ENCODE results near the gene HPD.
"Not testable (repeated sequence)": the region's sequence is repeated elsewhere in the genome, so short reads cannot be mapped to it uniquely, and the experiment has no call there.

Gene HPD

GRCh38 chr12:121861636-121862254 lies 3.1 kb upstream of the HPD start:
- no peak for DNase-seq

DNA sequence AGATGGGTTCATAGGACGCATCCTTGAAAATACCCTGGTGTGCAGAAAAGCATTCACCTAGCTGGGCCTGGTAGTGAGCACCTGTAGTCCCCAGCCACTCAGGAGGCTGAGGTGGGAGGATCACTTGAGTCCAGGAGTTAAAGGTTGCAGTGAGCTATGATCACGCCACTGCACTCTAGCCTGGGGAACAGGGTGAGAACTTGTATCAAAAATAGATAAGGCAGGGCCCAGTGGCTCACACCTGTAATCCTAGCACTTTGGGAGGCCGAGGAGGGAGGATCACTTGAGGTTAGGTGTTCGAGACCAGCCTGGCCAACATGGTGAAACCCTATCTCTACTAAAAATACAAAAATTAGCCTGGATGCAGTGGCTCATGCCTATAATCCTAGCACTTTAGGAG lies 2.0 kb upstream of the HPD start:
- DNase-seq = not testable (repeated sequence)

- DNase-seq = no peak
Observed at GRCh38 chr12:121860257-121860656, 1.6 kb upstream of the HPD start.

DNA sequence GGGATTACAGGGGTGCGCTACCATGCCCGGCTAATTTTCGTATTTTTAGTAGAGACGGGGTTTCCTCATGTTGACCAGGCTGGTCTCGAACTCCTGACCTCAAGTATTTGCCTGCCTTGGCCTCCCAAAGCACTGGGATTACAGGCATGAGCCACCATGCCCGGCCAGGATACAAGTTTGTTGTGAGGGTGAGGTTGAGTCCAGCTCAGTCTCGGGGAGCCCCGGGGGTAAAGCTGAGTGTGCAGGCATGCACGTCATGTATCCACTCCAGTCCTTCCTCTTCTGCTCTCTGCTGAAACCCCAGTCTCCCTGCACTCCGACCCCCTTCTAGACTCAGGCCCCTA lies 369 bp downstream of the HPD start:
- no peak for DNase-seq

DNA sequence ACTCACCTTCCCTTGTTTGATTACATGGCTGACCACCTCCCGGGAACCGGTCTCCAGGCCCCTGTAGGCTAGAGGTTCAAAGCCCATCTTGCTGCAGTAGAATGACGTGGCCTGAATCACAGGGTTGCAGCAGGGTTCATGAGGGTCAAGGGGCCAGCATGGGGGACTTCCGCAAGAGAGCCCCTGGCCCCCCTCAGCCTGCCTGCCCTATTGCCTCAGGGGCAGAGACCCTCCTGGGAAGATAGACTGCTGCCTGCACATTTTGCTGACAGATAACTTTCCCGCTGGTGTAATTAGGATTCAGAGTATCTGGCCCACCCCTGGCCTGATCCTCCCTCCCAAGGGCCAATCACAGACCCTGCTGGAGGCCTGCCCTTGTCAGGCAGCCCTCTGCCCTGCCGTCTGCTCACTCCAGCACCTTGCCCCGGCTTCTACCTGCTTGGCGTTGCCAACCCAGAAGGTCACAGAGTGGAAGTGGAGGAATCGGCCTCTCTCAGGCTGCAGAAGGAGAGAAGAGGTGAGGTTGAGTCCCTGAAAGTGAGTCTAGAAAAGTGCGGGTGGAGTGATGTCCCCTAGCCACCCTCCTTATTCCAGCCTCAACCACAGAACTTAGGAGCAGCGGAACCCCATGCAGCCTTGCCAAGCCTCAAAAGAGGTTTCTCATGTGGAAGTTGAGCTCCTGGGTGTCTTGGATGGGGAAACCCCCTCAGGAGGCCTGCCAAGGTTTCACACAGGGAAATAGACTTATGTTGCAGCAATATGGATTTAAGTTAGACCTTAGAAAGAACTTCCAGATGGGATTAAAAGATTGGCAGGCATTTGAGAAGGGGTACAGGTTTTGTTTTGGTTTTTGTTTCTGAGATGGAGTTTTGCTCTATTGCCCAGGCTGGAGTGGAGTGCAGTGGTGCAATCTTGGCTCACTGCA lies 1.1 kb downstream of the HPD start:
- DNase-seq = no peak

- DNase-seq = not testable (repeated sequence)
Observed at GRCh38 chr12:121852392-121852791, 6.3 kb downstream of the HPD start.

- no peak for DNase-seq
Observed at GRCh38 chr12:121849665-121850064, 9.0 kb downstream of the HPD start.

- DNase-seq = no peak
Observed at GRCh38 chr12:121849211-121849610, 9.4 kb downstream of the HPD start.

DNA sequence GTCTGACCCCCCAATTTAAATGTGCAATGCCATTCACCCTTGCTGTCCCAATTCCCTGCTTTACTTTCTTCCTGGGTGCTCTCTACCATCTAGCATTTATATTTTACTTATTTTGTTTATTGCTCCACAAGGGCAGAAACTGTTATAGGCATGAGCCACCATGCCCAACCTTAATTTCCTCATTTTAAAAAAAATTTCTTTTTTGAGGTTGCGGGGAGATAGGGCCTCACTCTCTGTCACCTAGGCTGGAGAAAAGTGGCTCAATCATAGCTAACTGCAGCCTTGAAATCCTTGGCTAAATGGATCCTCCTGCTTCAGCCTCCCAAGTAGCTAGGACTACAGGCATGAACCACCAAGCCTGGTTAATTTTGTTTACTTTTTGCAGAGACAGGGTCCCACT lies 13.0 kb downstream of the HPD start:
- no peak for DNase-seq

GRCh38 chr12:121843236-121843982 lies 15.2 kb downstream of the HPD start:
- no peak for DNase-seq

DNA sequence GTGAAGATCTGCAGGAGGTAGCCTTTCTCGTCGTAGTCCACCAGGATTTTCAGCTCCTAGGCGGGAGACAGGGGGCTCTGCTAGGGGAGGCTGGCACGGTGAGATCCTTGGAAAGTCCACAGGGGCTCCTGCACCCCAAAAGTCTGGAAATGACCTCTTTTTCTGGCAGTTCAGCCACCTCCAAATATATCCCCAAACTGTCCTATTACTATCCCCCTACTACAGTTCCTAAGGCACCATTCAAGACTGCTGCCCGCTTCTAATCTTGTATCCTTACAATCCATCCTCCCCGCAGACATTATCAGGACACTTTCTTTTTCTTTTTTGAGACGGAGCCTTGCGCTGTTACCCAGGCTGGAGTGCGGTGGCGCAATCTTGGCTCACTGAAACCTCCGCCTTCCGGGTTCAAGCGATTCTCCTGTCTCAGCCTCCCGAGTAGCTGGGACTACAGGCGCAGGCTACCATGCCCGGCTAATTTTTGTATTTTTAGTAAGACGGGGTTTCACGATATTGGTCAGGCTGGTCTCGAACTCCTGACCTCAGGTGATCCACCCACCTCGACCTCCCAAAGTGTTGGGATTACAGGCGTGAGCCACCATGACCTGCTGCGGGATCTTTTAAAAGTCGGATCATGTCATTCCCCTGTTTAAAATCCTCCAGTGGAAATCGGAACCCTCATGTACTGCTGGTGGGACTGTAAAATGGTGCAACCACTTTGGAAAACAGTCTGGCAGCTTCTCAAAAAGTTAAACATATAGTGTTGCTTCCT lies 18.5 kb downstream of the HPD start:
- no peak for DNase-seq

DNA sequence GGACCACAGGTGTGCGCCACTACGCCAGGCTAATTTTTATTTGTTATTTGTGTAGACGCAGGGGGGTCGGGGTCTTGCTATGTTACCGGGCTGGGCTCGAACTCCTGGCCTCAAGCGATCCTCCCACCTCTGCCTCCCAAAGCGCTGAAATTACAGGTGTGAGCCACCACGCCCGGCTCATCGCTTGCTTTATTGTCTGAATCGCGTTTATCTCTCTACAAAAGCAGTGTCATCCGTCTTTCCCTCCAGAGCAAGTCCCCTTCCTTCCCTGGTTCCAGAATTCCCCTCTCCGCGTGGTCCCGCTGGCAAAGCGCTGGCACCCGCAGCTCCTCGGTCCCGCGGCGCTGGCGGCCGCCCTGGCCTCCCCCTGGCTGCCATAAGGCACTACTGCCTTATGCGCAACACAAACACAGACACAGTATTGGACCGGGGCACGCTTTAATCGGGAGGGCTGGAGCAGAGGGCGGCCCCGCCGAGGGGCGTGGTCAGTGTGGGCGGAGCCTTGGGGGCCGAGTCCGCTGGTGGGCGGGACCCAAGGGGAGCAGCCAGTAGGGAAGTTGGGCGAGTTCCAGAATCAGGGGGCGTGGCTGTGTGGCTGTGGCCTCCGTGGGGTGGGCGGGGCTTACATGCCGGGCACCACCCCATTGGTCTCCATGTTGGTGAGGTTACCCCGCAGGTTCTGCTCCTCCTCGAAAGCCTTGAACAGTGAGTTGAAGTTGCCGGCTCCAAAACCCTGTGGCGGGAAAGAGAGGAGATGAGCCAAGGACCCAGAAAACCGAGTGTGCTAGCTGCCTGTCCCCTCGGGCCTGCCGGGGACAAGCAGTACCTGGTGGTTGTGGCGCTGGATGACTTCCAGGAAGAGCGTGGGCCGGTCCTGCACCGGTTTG lies 19.3 kb downstream of the HPD start:
- DNase-seq = peak; percentile 99

DNA sequence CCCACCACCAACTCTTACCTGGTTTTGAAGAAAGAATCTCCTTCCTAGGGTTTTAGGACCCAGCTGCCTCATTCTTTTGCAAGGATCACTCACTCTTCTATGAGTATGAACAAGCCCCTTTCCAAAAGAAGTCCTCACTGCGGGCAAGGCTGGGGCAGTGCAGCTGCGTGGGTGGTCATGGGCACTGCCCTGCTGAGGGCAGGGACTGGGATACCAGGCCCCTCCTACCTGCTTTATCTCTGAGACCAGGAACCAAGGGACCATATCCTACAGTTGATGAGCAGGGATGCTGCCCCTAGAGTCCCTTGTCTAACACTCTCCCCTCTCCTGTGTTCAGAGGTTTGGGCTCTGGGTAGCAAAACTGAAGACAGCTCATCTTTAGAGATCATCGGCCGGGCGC lies 20.5 kb downstream of the HPD start:
- DNase-seq = no peak

GRCh38 chr12:121837680-121838079 lies 21.0 kb downstream of the HPD start:
- no peak for DNase-seq

DNA sequence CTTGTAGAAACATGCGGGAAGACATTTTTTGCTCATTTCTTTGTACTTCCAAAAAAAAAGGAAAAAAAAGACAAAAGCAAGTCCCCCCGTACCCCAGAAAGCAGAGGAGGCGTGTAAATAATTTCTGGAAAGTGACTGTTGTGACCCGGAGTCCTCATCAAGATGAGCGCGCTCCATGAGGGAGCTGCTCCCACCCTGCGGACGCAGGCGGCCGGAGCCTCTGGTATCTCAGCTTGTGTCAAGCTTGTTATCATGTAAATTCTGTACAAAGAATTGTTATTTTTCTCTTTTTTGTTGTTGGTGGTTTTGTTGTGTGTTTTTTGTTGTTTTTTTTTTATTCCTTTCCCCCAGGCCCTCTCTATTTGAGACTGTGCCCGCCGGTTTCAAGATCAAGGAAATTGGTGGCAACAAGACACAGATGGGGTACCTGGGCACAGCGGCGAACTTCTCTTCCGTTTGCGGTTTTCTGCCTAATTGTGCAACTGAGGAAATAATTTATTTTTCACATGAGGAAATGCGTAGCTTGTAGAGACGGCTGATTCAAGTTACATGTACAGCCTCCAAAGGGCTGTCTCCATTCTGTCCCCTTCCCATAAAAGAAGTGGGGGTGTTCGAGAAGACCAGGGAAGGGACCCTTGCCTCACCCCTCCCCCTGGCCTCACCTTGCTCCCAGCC lies 27.0 kb downstream of the HPD start:
- no peak for DNase-seq

GRCh38 chr12:121830588-121831265 lies 27.9 kb downstream of the HPD start:
- no peak for DNase-seq

DNA sequence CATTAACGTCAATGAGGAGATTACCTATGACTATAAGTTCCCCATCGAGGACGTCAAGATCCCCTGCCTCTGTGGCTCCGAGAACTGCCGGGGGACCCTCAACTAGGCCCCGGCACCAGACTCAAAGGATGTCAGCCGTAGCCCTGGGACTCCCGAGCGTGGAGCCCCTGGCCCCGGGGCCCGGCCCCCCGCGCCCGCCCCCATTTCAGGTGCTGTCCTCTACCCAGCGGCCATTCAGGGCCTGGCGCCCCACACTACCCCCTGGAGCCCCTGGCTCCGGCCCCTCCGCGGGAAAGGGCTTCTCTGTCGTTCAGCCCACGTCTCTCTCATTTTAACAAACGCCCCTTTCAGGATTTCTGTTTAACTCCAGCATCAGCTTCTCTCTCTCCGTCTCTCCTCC lies 28.5 kb downstream of the HPD start:
- no peak for DNase-seq

GRCh38 chr12:121829250-121829918 lies 29.3 kb downstream of the HPD start:
- DNase-seq = no peak

- no peak for DNase-seq
Observed at GRCh38 chr12:121828826-121829225, 29.8 kb downstream of the HPD start.

DNA sequence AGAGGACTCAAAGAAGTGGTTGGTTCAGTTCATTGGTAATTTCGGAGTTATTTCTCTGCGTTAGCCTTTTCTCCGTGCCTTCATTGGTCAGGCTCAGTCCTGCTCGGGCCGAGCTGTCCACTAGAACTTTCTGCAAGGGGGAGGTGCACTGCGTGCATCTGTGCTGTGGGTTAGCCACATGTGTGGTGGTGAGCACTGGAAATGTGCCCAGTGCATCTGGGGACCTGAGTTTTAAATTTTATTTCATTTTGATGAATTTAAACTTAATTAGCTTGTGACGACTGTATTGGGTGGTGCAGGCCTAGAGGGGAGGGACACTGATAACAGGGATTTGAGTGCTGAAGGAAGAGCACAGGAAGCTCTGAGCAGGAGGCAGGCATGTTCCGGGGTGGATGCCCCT lies 30.4 kb downstream of the HPD start:
- no peak for DNase-seq

All from activated CD4-positive, alpha-beta T cell treated with anti-CD3 and anti-CD28 coated beads for 1 hour (primary cell).